COR-L47 (cell line): ENCODE data around the gene EPB41L5.
A peak's percentile ranks its signal among the peaks of the same experiment; 100 is the strongest.

ENCODE experiments used
- DNase-seq: peaks from one replicate; lab custom pipeline; 2025; lab: John Stamatoyannopoulos, UW

The EPB41L5 gene

DNA sequence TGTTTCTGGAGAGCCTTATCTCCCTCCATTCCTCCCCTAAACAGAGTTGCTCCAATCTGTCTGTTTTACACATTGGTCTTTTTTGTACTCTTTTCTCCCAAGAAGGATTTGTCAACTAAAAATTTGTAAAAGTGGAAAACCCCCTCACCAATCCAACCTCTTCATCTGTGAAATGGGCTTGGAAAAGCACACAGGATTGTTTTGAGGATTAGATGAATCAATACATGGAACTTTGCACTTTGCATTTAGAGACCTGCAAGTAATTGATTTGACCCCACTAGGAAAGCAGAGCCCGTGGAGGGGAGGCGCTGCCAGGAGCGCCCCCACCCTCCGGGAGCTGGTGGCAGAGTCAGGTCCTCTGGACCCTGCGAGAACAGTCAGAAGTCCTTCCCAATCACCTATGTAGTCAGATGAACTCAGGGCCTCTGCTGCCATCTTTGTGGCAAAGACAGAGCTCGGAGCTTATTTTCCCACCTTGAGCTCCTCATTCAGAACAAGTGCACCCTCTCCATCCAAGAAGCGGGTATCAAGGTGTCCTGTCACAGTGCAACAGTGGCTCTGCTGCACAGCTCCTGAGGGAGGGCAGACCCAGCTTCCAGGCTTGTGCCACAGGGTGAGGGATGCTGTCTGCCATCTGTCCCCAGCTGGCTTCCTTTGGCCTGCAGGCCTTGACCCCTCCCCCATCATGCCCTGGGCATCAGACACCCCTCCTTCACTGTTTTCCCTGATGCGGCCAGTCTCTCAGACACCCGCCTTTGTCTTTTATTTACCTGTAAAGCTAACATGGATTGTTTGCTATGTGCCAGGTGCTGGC lies 212.1 kb downstream of the EPB41L5 start:
- peak; percentile 71 for DNase-seq

GRCh38 chr2:120225549-120226065 lies 212.7 kb downstream of the EPB41L5 start:
- DNase-seq = no peak

DNA sequence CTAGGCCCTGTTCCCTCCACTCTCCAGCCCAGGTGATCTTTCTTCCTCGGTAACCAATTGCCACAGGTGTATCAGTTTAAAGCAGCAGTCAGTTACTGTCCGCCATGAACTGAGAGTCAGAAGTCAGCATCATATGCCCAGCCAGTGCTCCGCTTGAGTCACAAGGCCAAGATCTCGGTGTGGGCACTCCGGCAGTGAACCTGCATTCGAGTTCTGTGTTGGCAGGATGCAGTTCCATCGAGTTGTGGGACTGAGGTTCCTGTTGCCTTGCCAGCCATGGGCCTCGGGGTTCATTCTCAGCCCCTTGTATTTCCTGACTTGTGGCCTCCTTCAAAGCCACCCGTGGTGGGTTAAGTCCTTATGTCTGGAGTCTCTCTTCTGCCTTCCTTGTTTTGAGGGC lies 213.4 kb downstream of the EPB41L5 start:
- no peak for DNase-seq

DNA sequence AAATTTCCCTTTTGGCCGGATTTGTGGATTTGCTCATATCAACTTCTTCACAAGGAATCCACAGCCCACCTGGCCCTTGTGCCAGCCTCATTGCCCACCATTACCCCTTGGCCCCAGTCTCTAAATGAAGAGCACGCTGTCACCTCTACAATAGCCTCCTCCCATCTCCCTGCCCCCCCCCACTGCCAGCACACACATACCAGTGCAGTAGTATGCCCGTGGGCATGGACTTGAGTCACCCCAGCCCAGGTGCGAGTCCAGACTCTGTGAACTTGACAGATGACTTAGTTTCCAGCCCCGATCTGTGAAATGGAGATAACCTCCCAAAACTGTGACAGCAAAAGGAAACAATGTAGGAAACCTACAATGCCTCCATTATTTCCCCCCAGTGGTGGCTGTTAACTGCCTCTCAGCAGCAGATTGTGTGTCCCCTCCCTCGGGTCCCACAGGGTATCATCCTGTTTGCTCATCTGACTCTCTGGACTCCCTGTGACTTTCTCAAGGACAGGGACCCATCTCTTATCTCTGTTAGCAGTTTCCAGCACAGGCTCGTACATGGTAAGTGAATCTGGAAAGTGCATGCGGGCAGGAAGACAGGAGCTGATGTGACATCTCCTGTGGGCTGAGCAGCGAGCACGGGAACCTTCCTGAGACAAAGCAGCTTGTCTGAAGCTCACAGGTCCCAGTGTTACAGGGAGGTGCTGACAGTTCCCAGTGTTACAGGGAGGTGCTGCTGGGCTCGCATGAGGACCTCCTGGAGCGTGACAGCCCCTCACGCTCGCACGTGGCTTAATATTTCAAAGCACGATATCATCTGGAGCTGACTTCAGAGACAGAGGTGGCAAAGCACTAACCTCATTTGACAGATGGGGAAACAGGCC lies 214.5 kb downstream of the EPB41L5 start:
- no peak for DNase-seq

DNA sequence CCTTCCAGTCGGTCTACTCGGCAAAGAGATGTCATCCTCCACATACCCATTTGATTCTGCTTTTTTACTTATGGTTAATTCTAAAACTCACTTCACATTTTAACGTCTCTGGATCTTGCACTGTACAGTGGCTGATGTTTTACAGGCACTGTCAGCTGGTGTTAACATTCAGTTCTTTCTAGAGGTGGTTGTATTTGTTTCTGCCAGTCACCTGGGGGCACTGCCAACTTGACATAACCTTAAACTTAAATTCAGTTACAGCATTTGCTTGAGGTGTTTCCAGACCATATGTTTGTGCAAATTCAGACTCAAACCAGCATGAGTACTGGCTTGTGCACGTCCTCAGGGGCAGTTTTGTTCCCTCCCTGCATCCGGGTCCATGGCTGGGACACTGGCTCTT lies 215.6 kb downstream of the EPB41L5 start:
- DNase-seq = no peak
